ENCODE data around the gene ATP2B2. TPM values are rescaled to one million over a fixed set of nuclear protein-coding genes. Genes with fewer than 3 reads are reported as not detected.

The ATP2B2 gene
- total and polyA plus RNA-seq, 9 of the 15 experiments (the other 6 are each of a cell fraction or from before 2014, with no cell fraction given): 0.06 TPM; not detected in 8

DNA sequence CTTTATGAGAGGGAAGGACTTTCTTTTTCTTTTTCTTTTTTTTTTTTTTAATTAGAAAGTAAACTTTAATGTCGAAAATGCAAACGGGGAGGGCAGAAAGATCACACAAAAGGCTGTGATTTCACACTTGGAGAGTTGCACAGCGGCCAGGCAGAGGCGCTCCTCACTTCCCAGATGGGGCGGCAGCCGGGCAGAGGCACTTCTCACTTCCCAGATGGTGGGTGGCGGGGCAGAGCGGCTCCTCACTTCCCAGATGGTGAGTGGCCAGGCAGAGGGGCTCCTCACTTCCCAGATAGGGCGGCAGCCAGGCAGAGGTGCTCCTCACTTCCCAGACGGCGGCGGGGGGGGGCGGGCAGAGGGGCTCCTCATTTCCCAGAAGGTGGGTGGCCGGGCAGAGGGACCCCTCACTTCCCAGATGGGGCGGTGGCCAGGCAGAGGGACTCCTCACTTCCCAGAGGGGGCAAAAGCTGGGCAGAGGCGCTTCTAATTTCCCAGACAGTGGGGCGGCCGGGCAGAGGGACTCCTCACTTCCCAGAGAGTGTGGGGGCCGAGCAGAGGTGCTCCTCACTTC, 88.6 kb downstream of the ATP2B2 start:
- BruUV-seq (replicated peaks): no TSS peak
- H3K27me3 ChIP-seq (ENCODE audit: control insufficient read depth in 2 of 2, insufficient read depth in 2 of 2, low read length in 2 of 2): peaks cover 23 to 68% of the 10 kb centered on the region in 2 experiments; a peak in 4 of 5 replicates
- no peaks in the 10 kb centered on the region for H3K9me3 ChIP-seq (replicated peaks; ENCODE audit: control insufficient read depth, insufficient read depth, low read depth, low read length)
- no peaks in the 10 kb centered on the region for H3K9me1 ChIP-seq (ENCODE audit: control insufficient read depth, insufficient read depth, low read length)
- under 1% methylated on average over 19 of the region's 19 CpGs for WGBS (ENCODE audit: insufficient coverage, low coverage, missing lambda C conversion rate)
- no peak for TF ChIP-seq SETDB1 (IDR thresholded peaks at IDR 0.05; ENCODE audit: low read length)
- TF ChIP-seq HCFC1 (IDR thresholded peaks at IDR 0.05; ENCODE audit: low read depth, low read length): no peak
- TF ChIP-seq TOE1 (IDR thresholded peaks at IDR 0.05; ENCODE audit: borderline replicate concordance): no peak
- no peak for TF ChIP-seq TOE1 (CRISPR knock-in tag; IDR thresholded peaks at IDR 0.05; ENCODE audit: borderline replicate concordance, low read depth)
- no peak for TF ChIP-seq ZBTB43 (CRISPR knock-in tag; IDR thresholded peaks at IDR 0.05)
- TF ChIP-seq NFE2L1 (tag; IDR thresholded peaks at IDR 0.05; ENCODE audit: borderline replicate concordance, low read depth): no peak
- no peak for TF ChIP-seq SP1 (CRISPR knock-in tag; IDR thresholded peaks at IDR 0.05)
- no peaks in the 10 kb centered on the region for H3K36me3 ChIP-seq (ENCODE audit: control insufficient read depth, insufficient read depth, low read length)
- H4K20me1 ChIP-seq (replicated peaks; ENCODE audit: control insufficient read depth, insufficient read depth, low read length): peaks cover 47% of the 10 kb centered on the region
- FAIRE-seq (no peak), DNase-seq (ENCODE audit: extremely low read depth in 1 of 4, low spot score in 3 of 4) (no peak), ATAC-seq (no peak)
- H3K4me1 ChIP-seq (replicated peaks in 1 of 2; ENCODE audit: control insufficient read depth in 2 of 2, insufficient read depth in 2 of 2, low read length in 2 of 2): peaks cover 8% of the 10 kb centered on the region in 2 experiments; a peak in 4 of 5 replicates
- ChIA-PET POLR2A (interaction anchor here (0.6 kb wide), 1 partner anchor 8 kb away, joined by 3 read pairs; no protein-coding TSS in a partner anchor), CTCF (ENCODE audit: low intra/inter-chr PET ratio) (interaction anchor here (0.6 to 1.4 kb wide), 2 partner anchors 321 to 806 kb away, joined by 3 to 13 read pairs; no protein-coding TSS in a partner anchor)
- no peak overlapping the region for H3K9ac ChIP-seq (ENCODE audit: insufficient read depth in 1 of 2, low read depth in 2 of 2, low read length in 2 of 2)
- H3K4me3 ChIP-seq: no peak overlapping the region
- H2AFZ ChIP-seq (ENCODE audit: low read depth, low read length): no peak overlapping the region
- in situ Hi-C loops (cut with MboI) (no loop called here), intact Hi-C loops (cut with micrococcal nuclease) (no loop called here)
- no peak overlapping the region for H3K4me2 ChIP-seq (ENCODE audit: insufficient read depth, low read length)
- no peaks in the 10 kb centered on the region for H3K79me2 ChIP-seq (ENCODE audit: control insufficient read depth, insufficient read depth, low read length)
- no peak overlapping the region for H3K27ac ChIP-seq (ENCODE audit: extremely low read depth, low read depth, low read length)
